ENCODE data around the gene E2F6.

E2F6 gene

DNA sequence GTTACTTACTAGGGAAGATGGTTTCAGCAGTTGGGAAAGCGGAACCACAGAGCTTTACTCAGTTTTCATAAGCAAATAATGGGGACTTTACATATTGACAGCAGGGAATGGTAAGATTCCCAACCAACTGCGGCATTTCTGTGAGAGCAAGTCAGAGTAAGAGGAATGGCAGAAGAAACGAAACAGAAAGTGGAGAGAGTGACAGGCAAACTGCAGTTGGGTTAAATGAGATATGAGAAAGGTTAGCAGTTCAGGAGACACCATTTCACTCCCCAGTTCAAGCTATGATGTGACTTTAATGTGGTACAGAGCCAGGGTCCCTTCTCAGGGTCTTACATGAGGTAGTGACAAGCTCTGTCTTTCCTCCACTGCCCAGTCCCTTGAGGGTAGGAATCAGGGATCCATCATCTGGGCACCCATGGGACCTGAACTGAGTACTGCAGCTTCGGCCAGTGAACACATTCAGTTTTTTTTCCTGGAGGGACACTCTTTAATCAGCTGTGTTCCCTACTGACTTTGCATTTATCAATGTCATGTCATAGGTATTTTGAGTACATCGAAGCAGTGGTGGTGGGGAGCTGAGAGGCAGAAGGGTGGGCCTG lies 34.8 kb upstream of the E2F6 start:
- DNase-seq (ENCODE audit: insufficient read length, low spot score), result no peak
- no peak for FAIRE-seq
- TF ChIP-seq POLR2A (IDR thresholded peaks at IDR 0.05; ENCODE audit: low read depth, low read length), result no peak

- no peak for FAIRE-seq
- DNase-seq (ENCODE audit: insufficient read length, low spot score), result no peak
- TF ChIP-seq POLR2A (IDR thresholded peaks at IDR 0.05; ENCODE audit: low read depth, low read length), result no peak
Observed at GRCh38 chr2:11499081-11499743, 33.3 kb upstream of the E2F6 start.

GRCh38 chr2:11498543-11499034 lies 32.6 kb upstream of the E2F6 start:
- peak; percentile 41 for DNase-seq (ENCODE audit: insufficient read length, low spot score)
- TF ChIP-seq POLR2A (IDR thresholded peaks at IDR 0.05; ENCODE audit: low read depth, low read length), result no peak
- FAIRE-seq, result peak; percentile 33

DNA sequence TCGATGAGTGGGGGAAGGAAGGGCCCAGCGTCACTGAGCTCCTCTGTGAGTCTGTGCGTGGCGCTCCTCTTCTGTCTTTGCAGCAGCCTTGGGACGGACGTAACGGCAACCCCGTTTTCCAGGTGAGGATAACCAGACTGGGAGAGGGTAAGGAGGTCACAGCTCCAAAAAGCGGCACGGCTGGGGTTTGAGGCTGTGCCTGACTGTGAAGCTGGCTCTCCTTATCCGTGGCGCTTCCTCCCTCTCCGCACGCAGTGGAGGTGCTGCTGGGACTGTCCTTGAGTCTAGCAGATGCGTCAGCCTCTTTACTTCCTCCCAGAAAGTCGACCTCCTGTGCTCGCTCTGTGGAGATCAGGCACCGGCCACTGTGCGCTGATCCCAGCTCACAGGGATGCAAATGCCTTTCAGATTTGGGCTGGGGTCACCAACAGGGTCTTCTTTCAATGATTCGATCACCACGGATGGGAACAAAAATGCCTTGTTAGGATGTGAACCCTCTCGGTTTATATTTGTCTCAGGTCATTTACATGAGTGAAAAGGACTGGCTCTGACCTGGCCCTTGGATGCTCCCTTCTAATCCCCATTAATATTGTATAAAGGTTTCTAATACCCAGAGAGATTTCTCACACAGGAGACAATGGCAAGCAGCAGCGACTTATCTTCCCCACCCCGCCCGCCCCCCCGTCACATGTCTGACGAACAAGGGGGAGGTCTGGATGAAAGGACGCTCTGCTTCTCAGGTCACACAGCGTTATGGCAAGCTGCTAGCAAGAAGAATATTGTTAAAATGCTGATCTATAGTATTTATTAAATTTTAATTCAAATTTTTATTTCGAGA lies 30.1 kb upstream of the E2F6 start:
- FAIRE-seq (no peak), DNase-seq (ENCODE audit: insufficient read length, low spot score) (no peak)
- no peak for TF ChIP-seq POLR2A (IDR thresholded peaks at IDR 0.05; ENCODE audit: low read depth, low read length)

DNA sequence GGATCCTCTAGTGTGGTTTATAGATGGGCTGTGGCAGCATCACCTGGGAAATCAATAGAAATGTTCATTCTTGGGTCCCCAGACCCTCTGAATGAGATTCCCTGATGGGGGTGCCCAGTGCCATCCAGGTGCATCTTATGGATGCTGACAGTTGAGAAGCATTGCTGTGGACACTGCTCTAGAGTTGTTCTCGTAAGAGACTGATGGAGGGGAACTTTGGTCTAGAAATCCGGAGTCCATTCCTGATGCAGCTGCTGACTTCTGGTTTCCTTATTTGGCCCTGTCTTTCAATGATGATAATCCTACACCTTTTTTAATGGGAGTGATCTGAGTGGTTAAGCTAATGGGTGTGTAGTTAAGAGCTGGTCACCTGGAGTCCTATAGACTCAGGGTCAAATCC lies 28.3 kb upstream of the E2F6 start:
- FAIRE-seq (no peak), DNase-seq (ENCODE audit: insufficient read length, low spot score) (no peak)
- TF ChIP-seq POLR2A (IDR thresholded peaks at IDR 0.05; ENCODE audit: low read depth, low read length), result no peak

DNA sequence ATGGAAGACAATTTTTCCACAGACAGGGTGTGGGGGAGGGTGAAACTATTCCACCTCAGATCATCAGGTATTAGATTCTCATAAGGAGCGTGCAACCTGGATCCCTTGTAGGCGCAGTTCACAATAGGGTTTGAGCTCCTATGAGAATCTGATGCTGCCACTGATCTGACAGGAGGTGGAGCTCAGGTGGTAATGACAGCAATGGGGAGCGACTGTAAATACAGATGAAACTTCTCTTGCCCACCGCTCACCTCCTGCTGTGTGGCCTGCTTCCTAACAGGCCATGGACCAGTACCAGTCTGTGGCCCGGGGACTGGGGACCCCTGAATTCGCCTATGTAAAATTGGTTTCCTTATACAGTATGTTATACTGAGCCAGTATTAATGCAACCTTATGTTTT lies 27.3 kb upstream of the E2F6 start:
- DNase-seq (ENCODE audit: insufficient read length, low spot score) (no peak), FAIRE-seq (no peak)
- TF ChIP-seq POLR2A (IDR thresholded peaks at IDR 0.05; ENCODE audit: low read depth, low read length), result no peak

- FAIRE-seq, result no peak
- DNase-seq (ENCODE audit: insufficient read length, low spot score), result no peak
- no peak for TF ChIP-seq POLR2A (IDR thresholded peaks at IDR 0.05; ENCODE audit: low read depth, low read length)
Observed at GRCh38 chr2:11492720-11493119, 26.8 kb upstream of the E2F6 start.

DNA sequence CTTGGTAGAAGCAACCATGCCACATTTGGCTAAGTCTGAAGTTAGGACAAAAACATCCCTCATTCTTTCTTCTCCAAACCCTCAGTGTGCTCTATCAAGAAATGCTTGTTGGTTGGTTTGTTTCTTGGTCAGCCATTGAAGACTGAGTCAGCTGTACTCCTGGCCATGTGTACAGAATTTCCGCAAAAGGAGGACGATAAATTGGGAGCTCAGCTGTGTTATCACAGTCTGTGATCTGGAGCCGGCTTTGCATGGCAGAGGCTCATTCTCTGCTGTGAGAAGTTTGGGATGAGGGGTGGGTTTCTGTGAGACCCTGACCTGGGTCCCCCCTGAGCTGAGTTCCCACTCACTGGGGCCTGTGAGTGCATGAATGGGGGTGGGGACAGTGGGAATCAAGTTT lies 26.3 kb upstream of the E2F6 start:
- FAIRE-seq (no peak), DNase-seq (ENCODE audit: insufficient read length, low spot score) (no peak)
- TF ChIP-seq POLR2A (IDR thresholded peaks at IDR 0.05; ENCODE audit: low read depth, low read length), result no peak

GRCh38 chr2:11491348-11491933 lies 25.5 kb upstream of the E2F6 start:
- no peak for DNase-seq (ENCODE audit: insufficient read length, low spot score)
- TF ChIP-seq POLR2A (IDR thresholded peaks at IDR 0.05; ENCODE audit: low read depth, low read length), result no peak
- FAIRE-seq, result no peak

- DNase-seq (ENCODE audit: insufficient read length, low spot score) (no peak), FAIRE-seq (no peak)
- TF ChIP-seq POLR2A (IDR thresholded peaks at IDR 0.05; ENCODE audit: low read depth, low read length), result no peak
Observed at GRCh38 chr2:11490194-11490593, 24.2 kb upstream of the E2F6 start.

DNA sequence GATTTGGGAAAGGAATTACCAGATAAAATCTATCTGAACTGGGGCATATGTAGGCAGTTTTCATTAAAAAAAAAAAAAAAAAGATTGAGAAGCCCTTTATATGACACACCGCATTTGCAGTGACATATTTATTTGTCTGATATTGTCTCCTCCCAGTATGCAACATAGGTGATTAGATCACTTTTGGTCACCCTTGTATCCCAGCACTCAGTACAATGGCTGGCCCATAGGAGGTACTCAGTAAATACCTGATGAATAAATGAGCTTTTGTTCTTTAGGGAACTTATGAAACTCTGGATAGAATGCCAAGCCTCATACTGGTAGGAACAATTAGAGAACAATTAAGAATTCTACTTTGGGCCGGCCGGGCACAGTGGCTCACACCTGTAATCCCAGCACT lies 22.8 kb upstream of the E2F6 start:
- no peak for TF ChIP-seq POLR2A (IDR thresholded peaks at IDR 0.05; ENCODE audit: low read depth, low read length)
- FAIRE-seq (no peak), DNase-seq (ENCODE audit: insufficient read length, low spot score) (no peak)

GRCh38 chr2:11483806-11484617 lies 18.1 kb upstream of the E2F6 start:
- TF ChIP-seq POLR2A (IDR thresholded peaks at IDR 0.05; ENCODE audit: low read depth, low read length), result no peak
- FAIRE-seq (no peak), DNase-seq (ENCODE audit: insufficient read length, low spot score) (no peak)

DNA sequence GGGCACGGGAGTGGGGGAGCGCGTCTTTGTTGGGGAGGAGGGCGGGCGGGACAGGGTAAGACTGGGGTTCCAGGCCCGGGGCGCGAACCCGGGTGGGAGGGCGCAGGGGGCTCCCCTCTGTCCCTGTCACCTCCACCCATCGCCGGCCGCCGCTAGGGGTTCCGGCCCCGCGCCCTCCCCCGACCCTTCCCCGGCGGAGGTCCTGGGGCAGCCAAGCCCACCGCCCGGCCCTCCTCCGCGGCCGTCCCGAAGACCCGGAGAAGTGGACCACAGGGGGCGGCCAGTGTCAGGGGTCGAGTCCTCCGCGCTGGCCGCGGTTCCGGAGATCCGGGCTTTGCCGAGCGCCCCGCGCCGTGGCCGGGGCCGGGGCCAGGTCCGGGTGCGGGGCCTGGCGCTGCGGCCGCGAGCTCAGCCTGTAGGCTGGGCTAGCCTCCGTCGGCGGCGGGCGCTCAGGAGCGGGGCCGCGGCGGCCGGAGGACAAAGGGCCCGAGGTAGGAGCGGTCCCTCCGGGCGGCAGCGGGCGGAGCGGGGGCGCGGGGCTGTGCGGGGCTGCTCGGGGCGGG lies 16.6 kb upstream of the E2F6 start:
- no peak for TF ChIP-seq POLR2A (IDR thresholded peaks at IDR 0.05; ENCODE audit: low read depth, low read length)
- FAIRE-seq (no peak), DNase-seq (ENCODE audit: insufficient read length, low spot score) (no peak)

All from H54 (cell line).